Uterus (tissue), 2 donors: ENCODE data around the gene CYP26C1.

Source experiments
- POLR2A ChIP-seq, 2 donors: fragments of 450-650 bp; IDR thresholded peaks; one replicate each; pipeline ENCODE4 v1.6.1; 2016; ENCODE audit warnings: antibody characterized with exemption in 2 of 2, mild to moderate bottlenecking in 1 of 2, moderate library complexity in 1 of 2
- TF ChIP-seq, protein P1 (sequence below), 4 experiments: fragments of 200-600 bp in 2 of 4; fragments of 450-650 bp in 2 of 4; sonication (generic) in 2 of 4; IDR thresholded peaks; one replicate each; pipeline ENCODE4 v1.5.1; 2016 to 2019; ENCODE audit warnings: antibody characterized with exemption in 4 of 4, mild to moderate bottlenecking in 2 of 4, moderate library complexity in 1 of 4

DNA sequence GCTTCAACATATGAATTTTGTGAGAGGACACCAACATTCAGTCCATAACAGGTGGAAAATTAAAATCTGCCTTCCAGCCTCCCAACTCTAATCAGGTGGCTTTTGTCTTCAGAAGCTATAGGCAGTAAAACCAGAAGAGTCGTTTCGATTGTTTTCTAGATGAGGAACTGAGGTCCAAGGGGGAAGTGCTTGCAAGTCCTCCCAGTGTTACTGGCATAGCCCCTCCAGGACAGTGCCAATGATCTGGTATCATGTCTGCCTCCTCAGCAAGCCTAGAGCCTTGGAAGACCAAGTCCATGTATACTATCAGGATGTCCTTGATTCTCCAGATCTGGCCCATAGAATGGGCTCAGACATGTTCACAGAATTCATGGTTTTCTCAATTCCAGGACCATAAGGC, 30.0 kb downstream of the CYP26C1 start:
- TF ChIP-seq, protein P1, sequence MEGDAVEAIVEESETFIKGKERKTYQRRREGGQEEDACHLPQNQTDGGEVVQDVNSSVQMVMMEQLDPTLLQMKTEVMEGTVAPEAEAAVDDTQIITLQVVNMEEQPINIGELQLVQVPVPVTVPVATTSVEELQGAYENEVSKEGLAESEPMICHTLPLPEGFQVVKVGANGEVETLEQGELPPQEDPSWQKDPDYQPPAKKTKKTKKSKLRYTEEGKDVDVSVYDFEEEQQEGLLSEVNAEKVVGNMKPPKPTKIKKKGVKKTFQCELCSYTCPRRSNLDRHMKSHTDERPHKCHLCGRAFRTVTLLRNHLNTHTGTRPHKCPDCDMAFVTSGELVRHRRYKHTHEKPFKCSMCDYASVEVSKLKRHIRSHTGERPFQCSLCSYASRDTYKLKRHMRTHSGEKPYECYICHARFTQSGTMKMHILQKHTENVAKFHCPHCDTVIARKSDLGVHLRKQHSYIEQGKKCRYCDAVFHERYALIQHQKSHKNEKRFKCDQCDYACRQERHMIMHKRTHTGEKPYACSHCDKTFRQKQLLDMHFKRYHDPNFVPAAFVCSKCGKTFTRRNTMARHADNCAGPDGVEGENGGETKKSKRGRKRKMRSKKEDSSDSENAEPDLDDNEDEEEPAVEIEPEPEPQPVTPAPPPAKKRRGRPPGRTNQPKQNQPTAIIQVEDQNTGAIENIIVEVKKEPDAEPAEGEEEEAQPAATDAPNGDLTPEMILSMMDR (IDR thresholded peaks at IDR 0.05), result no peak
- no peak for TF ChIP-seq POLR2A (IDR thresholded peaks at IDR 0.05)
